ENCODE measurements around the gene CAMK2B.

Gene CAMK2B

DNA sequence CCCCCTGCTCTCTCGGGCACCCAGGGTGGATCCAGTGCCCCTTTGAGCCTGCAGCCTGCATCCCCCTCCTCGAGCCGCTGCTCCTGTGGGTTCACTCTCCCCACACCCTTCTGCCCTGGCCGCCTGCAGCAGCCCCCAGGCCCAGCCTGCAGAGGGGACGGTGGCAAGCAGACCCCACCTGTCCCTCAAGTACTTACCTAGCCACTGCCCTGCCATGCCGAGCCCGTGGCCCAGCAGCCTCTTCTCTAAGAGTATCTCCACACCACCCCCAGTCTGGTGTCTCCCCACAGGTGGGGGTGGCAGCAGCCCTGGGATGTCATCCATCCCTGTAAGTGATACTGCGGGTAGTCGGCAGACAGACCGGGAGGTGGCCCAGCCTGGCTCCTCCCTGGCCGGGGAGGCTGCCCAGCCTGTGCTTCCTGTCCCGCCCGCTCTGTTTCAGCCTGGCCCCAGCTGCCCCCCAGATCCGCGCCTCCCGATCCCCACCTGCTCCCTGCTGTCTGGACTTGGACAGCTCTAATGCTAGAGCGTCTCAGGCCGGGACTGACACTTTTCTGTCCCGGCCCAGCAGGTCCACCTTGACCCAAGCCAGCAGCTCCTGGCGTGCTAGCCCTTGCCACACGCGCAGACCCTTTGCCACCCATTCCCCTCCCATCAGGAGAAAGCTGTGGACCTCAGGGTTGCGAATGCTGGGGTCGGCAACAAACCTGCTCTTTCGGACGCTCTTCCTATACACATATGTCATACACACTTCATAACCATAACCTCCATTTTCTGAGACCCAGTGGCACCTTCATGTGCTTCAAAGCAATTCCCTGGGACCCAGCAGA lies 99.6 kb downstream of the CAMK2B start:
- no peak for DNase-seq

DNA sequence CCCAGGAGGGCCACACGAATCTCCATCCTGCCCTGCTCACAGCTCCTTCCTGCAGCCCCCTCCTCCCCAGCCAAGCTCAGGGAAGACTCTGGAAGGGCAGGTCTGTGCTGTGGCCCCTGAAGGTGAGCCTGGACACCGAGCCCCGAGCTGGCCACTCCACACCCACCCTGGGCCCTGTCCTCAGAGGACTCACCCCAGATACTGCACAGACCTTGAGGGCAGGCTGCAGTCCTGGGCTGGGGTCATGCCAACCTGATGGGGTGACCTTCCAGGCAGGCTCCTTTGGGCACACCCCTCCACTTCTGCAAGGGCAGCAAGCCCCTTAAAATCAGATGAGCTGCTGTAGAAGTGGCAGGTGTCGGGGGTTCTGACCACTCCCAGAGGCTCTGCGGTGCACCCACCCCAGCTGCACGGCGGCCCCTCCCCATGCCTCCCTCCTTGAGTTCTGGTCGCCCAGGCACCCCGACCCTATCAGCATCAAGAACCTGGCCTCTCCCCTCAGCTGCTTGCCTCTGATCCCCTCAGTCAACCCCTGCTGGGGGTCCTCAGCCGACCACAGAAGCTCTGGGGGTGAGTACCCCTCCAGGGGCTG lies 100.3 kb downstream of the CAMK2B start:
- no peak for DNase-seq

DNA sequence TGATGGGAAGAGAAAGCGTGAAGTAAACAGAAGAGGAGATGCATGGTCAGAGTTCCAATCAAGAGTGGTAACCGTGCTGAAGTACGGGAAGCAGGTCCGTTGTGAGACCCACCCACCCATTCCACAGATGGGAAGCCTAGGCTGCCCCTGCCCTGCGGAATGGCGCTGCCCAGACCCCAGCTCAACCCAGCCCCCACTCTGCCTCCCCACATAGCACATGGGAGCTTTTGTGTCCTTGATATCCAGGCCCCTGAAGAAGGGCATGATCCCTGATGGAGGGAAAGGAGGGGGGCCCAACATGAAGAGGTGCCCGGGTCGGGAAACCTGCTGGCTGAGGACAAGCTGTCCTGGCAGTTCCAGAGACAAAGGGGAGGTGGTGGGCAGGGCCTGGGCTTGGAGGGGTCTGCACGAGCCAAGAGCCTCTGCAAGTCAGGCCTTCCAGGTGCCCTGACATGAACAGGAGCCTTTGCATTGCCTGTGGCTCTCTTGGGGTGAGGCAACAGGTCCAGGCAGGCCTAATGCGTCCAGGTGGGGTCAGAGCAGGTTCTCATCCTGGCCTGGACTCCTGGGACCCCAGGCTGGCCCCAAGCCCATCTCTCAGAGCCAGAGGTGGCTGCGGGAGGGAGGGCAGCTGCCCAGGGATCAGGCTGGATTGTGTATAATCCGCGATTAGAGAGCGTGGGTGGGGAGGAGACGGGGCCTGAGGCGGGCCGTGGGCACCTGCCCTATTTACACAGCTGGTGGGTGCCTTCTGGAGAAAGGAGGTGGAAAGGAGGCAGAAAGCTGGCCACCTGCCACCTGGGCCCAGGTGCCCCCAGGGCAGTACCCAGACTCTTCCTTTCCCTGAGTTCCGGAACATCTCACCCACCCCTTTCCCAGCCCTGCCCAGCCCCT lies 101.1 kb downstream of the CAMK2B start:
- no peak for DNase-seq

GRCh38 chr7:44223362-44224079 lies 101.9 kb downstream of the CAMK2B start:
- DNase-seq: no peak

- no peak for DNase-seq
Observed at GRCh38 chr7:44222776-44223261, 102.6 kb downstream of the CAMK2B start.

DNA sequence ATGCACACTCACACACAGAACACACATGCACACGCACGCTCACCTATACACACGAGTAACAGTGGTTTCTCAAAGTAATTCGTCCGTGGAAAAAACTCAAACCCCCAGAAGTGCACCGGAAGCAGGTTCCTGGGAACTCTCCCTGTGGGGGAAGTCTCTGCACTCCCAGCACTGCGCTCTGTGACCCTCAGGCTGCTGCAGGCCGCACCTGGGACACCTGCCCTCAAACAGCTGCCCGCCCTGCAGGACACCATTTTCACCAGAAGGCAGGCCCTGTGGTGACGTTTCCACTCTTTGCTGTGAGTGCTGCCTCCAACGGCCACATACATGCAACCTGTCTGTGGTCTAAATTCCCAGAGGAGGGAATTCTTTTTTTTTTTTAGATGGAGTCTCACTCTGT lies 103.3 kb downstream of the CAMK2B start:
- no peak for DNase-seq

DNA sequence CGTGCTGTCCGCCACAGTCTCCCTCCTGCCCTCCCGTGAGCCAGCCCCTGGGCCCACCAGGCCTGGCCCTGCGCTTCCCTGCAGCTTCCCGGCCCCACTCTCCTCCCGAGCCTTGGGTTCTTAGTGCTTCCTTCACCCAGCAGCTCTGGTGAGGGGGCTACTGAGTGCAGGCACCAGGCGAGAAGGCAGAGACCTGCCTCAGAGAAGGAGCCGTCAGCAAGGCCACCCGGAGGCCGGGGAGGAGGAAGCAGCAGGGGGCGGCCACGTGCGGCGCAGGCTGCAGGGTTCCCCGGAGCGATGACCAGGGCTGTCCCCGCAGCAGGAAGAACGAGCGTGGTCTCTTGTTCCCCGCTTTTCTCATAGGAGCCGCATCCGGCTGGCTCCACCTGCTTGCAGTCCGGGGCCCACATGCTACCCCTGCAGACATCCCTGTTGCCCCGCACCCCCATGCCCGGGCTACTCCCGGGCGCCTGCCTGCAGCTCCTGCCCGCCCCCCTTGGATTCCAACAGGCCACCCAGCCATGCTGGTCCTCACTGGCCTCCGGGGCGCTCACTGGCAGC lies 104.1 kb downstream of the CAMK2B start:
- no peak for DNase-seq

DNA sequence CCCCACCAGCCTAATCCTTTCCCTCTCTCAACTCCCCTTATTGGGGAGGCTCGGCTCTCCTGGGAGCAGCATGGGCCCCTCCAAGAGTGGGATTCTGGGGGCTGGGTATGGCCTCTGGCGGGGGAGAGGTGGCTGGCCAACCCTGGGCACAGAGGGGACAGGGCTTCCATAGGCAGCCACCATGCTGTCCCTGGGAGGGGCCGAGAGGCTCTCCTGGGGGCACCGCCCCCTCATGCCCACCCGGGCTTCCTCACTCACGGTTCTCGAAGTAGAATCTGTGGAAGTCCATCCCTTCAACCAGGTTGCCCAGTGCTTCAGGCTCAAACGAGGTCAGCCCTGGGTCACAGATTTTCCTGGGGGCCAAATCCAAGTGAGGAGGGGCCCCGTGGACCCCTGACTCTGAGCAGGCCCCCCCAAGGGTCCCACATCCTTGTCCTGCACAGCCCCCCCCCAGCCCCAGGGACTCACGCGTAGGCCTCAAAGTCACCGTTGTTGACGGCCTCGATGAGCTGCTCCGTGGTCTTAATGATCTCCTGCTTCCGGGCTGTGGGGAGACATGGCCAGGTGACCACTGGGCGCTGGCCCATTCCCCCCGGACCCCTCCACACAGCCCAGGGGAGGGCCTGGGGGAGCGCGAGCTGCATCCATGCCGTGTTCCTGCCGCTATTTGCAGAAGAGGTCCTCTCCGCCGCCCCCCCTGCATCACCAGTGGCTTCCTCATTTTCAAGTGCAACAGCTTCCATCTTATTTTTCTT lies 104.9 kb downstream of the CAMK2B start:
- DNase-seq: no peak

GRCh38 chr7:44220046-44220357 lies 105.4 kb downstream of the CAMK2B start:
- DNase-seq: no peak

GRCh38 chr7:44219371-44220045 lies 105.9 kb downstream of the CAMK2B start:
- no peak for DNase-seq

- DNase-seq: no peak
Observed at GRCh38 chr7:44218418-44219201, 106.8 kb downstream of the CAMK2B start.

- no peak for DNase-seq
Observed at GRCh38 chr7:44217852-44218402, 107.5 kb downstream of the CAMK2B start.

- DNase-seq: no peak
Observed at GRCh38 chr7:44217223-44217714, 108.1 kb downstream of the CAMK2B start.

DNA sequence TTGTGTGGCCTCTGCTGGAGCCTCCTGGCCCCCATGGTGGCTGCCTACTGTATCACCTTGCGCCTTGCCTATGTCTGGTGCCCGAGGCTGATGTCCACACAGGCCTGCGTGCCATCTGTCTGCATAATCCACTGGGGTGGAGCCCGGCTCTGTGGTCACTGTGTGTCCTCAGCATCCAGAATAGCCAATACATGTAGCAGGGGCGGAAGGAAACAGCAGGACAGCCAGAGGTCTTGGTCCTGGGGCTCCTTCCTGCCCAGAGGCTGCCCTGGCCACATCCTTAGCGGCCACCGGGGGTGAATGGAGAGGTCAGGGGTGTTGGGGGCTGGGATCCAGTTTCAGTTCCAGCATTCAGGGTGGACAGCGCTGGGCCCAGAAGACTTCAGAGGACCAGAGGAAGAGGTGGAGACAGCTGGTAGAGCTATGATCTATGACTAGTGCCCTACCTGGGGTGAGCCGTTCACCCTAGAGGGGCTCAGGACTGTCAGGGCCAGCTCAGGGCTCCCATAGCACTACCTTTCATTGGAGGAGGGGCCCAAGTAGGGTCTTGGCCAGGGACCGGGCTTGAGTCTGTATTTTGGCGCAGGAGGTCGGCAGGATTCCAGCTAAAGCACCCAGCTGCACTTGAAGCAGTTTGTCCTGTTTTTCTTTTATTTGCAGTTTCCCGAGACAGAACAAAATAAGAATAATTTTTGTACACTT lies 108.7 kb downstream of the CAMK2B start:
- no peak for DNase-seq

GRCh38 chr7:44216019-44216418 lies 109.4 kb downstream of the CAMK2B start:
- DNase-seq: no peak

- no peak for DNase-seq
Observed at GRCh38 chr7:44215531-44215930, 109.9 kb downstream of the CAMK2B start.

DNA sequence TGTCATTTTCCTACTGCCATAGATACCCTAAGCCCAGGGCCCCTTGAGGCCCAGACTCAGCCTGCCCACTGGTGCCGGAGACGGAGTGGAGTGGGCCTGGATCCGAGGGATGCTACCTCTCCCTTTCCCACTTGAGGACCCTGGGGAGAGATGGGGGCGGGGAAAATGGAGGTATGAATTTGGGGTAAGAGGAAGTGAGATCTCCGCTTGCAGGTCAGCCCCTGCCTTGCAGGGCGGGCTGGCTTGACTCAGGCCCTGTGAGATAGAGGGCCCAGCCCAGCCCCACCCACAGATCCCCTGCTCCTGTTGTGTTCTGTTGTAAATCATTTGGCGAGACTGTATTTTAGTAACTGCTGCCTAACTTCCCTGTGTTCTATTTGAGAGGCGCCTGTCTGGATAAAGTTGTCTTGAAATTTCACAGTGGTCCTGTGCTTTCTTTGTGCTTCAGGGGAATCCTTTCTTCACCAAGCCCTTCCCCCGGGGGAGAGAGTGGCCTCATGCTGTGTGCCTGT lies 111.5 kb downstream of the CAMK2B start:
- DNase-seq: no peak

- no peak for DNase-seq
Observed at GRCh38 chr7:44213206-44213876, 112.1 kb downstream of the CAMK2B start.
